H9 (cell line): ENCODE data around the gene C17orf113. TPM values are rescaled to one million over a fixed set of nuclear protein-coding genes. Genes with fewer than 3 reads are reported as not detected.

Source experiments
- DNase-seq: peaks from one replicate; pipeline ENCODE4 v3.0.0-alpha.2; 2017
- H2AFZ ChIP-seq: one replicate; pipeline ENCODE4 v1.6.1; 2013; ENCODE audit warnings: mild to moderate bottlenecking, low read length, control low read depth, moderate library complexity
- H2AK5ac ChIP-seq: 2 replicates; pipeline ENCODE4 v1.6.1; 2013; ENCODE audit warnings: low read length, control low read depth, mixed read lengths; ENCODE audit not compliant: insufficient read length
- H2BK120ac ChIP-seq: one replicate; pipeline ENCODE4 v1.6.1; 2013; ENCODE audit warnings: low read depth, mild to moderate bottlenecking, low read length, control low read depth, inconsistent platforms; ENCODE audit not compliant: poor library complexity, severe bottlenecking
- H2BK12ac ChIP-seq: 2 replicates; pipeline ENCODE4 v1.6.1; 2013; ENCODE audit warnings: low read length, control low read depth, mixed read lengths, low read depth; ENCODE audit not compliant: insufficient read length
- H2BK15ac ChIP-seq: 2 replicates; pipeline ENCODE4 v1.6.1; 2013; ENCODE audit warnings: low read depth, low read length, control low read depth
- H2BK20ac ChIP-seq: one replicate; pipeline ENCODE4 v1.6.1; 2013; ENCODE audit warnings: low read depth, mild to moderate bottlenecking, low read length, control low read depth, inconsistent platforms; ENCODE audit not compliant: poor library complexity, severe bottlenecking
- H2BK5ac ChIP-seq: 2 replicates; pipeline ENCODE4 v1.6.1; 2013; ENCODE audit warnings: low read length, control low read depth, mixed read lengths; ENCODE audit not compliant: insufficient read length
- H3K14ac ChIP-seq: 2 replicates; pipeline ENCODE4 v1.6.1; 2013; ENCODE audit warnings: low read length, control low read depth; ENCODE audit not compliant: insufficient read depth
- H3K18ac ChIP-seq: 2 replicates; pipeline ENCODE4 v1.6.1; 2013; ENCODE audit warnings: low read depth, mild to moderate bottlenecking, mixed read lengths, low read length, control low read depth; ENCODE audit not compliant: insufficient read length
- H3K23ac ChIP-seq: 2 replicates; pipeline ENCODE4 v1.6.1; 2013; ENCODE audit warnings: low read length, control low read depth, mixed read lengths, low read depth; ENCODE audit not compliant: insufficient read length
- H3K23me2 ChIP-seq: 2 replicates; pipeline ENCODE4 v1.6.1; 2013; ENCODE audit warnings: low read depth, mild to moderate bottlenecking, mixed read lengths, low read length, control low read depth; ENCODE audit not compliant: insufficient read length, poor library complexity, severe bottlenecking
- H3K27ac ChIP-seq: 2 replicates; pipeline ENCODE4 v1.5.1; 2013; ENCODE audit warnings: low read length, control low read depth, mixed read lengths, low read depth; ENCODE audit not compliant: insufficient read length
- H3K27me3 ChIP-seq: 2 replicates; pipeline ENCODE4 v1.6.1; 2013; ENCODE audit warnings: low read length, control low read depth, inconsistent platforms; ENCODE audit not compliant: insufficient read depth
- H3K4ac ChIP-seq: 2 replicates; pipeline ENCODE4 v1.6.1; 2013; ENCODE audit warnings: low read depth, mild to moderate bottlenecking, control low read depth, inconsistent platforms, low read length, moderate library complexity
- H3K4me1 ChIP-seq: 2 replicates; pipeline ENCODE4 v1.6.1; 2013; ENCODE audit warnings: low read length, control low read depth, inconsistent platforms; ENCODE audit not compliant: insufficient read depth
- H3K4me2 ChIP-seq: 2 replicates; pipeline ENCODE4 v1.6.1; 2013; ENCODE audit warnings: low read length, control low read depth, mixed read lengths; ENCODE audit not compliant: insufficient read length, insufficient read depth
- H3K56ac ChIP-seq: 2 replicates; pipeline ENCODE4 v1.6.1; 2013; ENCODE audit warnings: low read depth, mild to moderate bottlenecking, mixed read lengths, low read length, control low read depth; ENCODE audit not compliant: insufficient read length
- H3K79me1 ChIP-seq: 2 replicates; pipeline ENCODE4 v1.6.1; 2013; ENCODE audit warnings: low read depth, mild to moderate bottlenecking, moderate library complexity, low read length, control low read depth, inconsistent platforms; ENCODE audit not compliant: insufficient read depth, poor library complexity, severe bottlenecking
- H3K79me2 ChIP-seq: 2 replicates; pipeline ENCODE4 v1.6.1; 2013; ENCODE audit warnings: low read length, control low read depth, inconsistent platforms; ENCODE audit not compliant: insufficient read depth
- H3K9ac ChIP-seq: 2 replicates; pipeline ENCODE4 v1.6.1; 2013; ENCODE audit warnings: low read length, control low read depth, mixed read lengths; ENCODE audit not compliant: insufficient read length; ENCODE audit errors: extremely low read depth
- H3K9me3 ChIP-seq: one replicate; pipeline ENCODE4 v1.6.1; 2013; ENCODE audit warnings: low read depth, low read length, inconsistent platforms; ENCODE audit not compliant: control insufficient read depth
- H3T11ph ChIP-seq: one replicate; pipeline ENCODE4 v1.6.1; 2013; ENCODE audit warnings: mild to moderate bottlenecking, low read length, control low read depth, inconsistent platforms
- H4K20me1 ChIP-seq: one replicate; pipeline ENCODE4 v1.6.1; 2013; ENCODE audit not compliant: control insufficient read depth, insufficient read length, insufficient read depth
- H4K5ac ChIP-seq: 2 replicates; pipeline ENCODE4 v1.6.1; 2013; ENCODE audit warnings: low read depth, mild to moderate bottlenecking, mixed read lengths, low read length, control low read depth; ENCODE audit not compliant: insufficient read length
- H4K8ac ChIP-seq: replicated peaks from 2 replicates; pipeline ENCODE4 v1.6.1; 2013; ENCODE audit warnings: low read length, control low read depth, mixed read lengths, low read depth; ENCODE audit not compliant: insufficient read length
- H4K91ac ChIP-seq: 2 replicates; pipeline ENCODE4 v1.6.1; 2013; ENCODE audit warnings: low read depth, mild to moderate bottlenecking, moderate library complexity, mixed read lengths, low read length, control low read depth; ENCODE audit not compliant: insufficient read length
- H3K27ac Mint-ChIP-seq, 3 experiments: 2 replicates in 2 of 3; 3 replicates in 1 of 3; pipeline ENCODE4 v1.8.0; 2020 to 2021; ENCODE audit warnings: mixed read lengths in 3 of 3, mild to moderate bottlenecking in 1 of 3, moderate library complexity in 1 of 3
- H3K27me3 Mint-ChIP-seq: 2 replicates; pipeline ENCODE4 v1.8.0; 2021; ENCODE audit warnings: low read depth, mild to moderate bottlenecking, moderate library complexity, mixed read lengths
- H3K36me3 Mint-ChIP-seq, 3 experiments: 2 replicates in 2 of 3; 3 replicates in 1 of 3; pipeline ENCODE4 v1.8.0; 2020 to 2021; ENCODE audit warnings: low read depth in 3 of 3, mixed read lengths in 3 of 3; ENCODE audit not compliant: insufficient read depth in 1 of 3
- H3K4me1 Mint-ChIP-seq, 2 experiments: 2 replicates each; pipeline ENCODE4 v1.8.0; 2020; ENCODE audit warnings: mixed read lengths in 2 of 2
- H3K4me3 Mint-ChIP-seq, 2 experiments: 2 replicates in 1 of 2; 3 replicates in 1 of 2; pipeline ENCODE4 v1.8.0; 2020 to 2021; ENCODE audit warnings: mild to moderate bottlenecking in 2 of 2, mixed read lengths in 2 of 2, moderate library complexity in 1 of 2
- H3K9me3 Mint-ChIP-seq, 2 experiments: 2 replicates in 1 of 2; 3 replicates in 1 of 2; pipeline ENCODE4 v1.8.0; 2020; ENCODE audit warnings: mild to moderate bottlenecking in 2 of 2, mixed read lengths in 2 of 2, moderate library complexity in 1 of 2
- CTCF ChIP-seq: fragments of 200-600 bp; sonication (generic); conservative IDR thresholded peaks from 3 replicates; pipeline ENCODE4 v1.8.0; 2021; ENCODE audit warnings: antibody characterized with exemption, mild to moderate bottlenecking
- WGBS: extraction: QIAGEN DNeasy Blood & Tissue Kit; methylation state at CpG from one replicate; pipeline ENCODE4 v1.1.7; 2013; ENCODE audit warnings: missing lambda C conversion rate, low lambda C conversion rate, mixed read lengths; ENCODE audit not compliant: insufficient read length; ENCODE audit errors: extremely low coverage; 5-methylcytosine and 5-hydroxymethylcytosine counted together
- total RNA-seq: library from RNA; stranded (reverse); gene quantifications from 2 replicates; pipeline ENCODE4 v1.2.1, GENCODE V29; 2021

C17orf113 gene
- total RNA-seq, 1 experiment from 2014 or later: 1.0 TPM

- H3K4me1 ChIP-seq: no peaks in the 10 kb centered on the region
- DNase-seq: no peak
- H2BK5ac ChIP-seq: no peak overlapping the region
- no peaks in the 10 kb centered on the region for H3K9me3 ChIP-seq
- H3K18ac ChIP-seq: no peak overlapping the region
- peaks cover 3% of the 10 kb centered on the region for H4K20me1 ChIP-seq
- Mint-ChIP-seq H3K4me3 (no peak overlapping the region), H3K4me1 (peaks cover 22 to 38% of the 10 kb centered on the region in 2 experiments), H3K36me3 (no peaks in the 10 kb centered on the region), H3K27me3 (peaks cover 3% of the 10 kb centered on the region), H3K9me3 (no peaks in the 10 kb centered on the region), H3K27ac (no peak overlapping the region)
- H3K4ac ChIP-seq: no peak overlapping the region
- no peak overlapping the region for H2BK20ac ChIP-seq
- H2AFZ ChIP-seq: no peak overlapping the region
- H4K5ac ChIP-seq: no peak overlapping the region
- H3K4me2 ChIP-seq: no peak overlapping the region
- no peaks in the 10 kb centered on the region for H3K23me2 ChIP-seq
- no peak overlapping the region for H4K91ac ChIP-seq
- H2AK5ac ChIP-seq: no peak overlapping the region
- no peak overlapping the region for H3T11ph ChIP-seq
- H3K27me3 ChIP-seq: no peaks in the 10 kb centered on the region
- no peak overlapping the region for H3K9ac ChIP-seq
- H2BK120ac ChIP-seq: no peak overlapping the region
- H4K8ac ChIP-seq: no peak overlapping the region
- no peak overlapping the region for H3K23ac ChIP-seq
- WGBS: no CpG with 5 or more reads among the region's 2 CpGs
- no peak for TF ChIP-seq CTCF
- H2BK12ac ChIP-seq: no peak overlapping the region
- no peak overlapping the region for H3K56ac ChIP-seq
- no peak overlapping the region for H2BK15ac ChIP-seq
- H3K79me1 ChIP-seq: no peaks in the 10 kb centered on the region
- H3K27ac ChIP-seq: no peak overlapping the region
- H3K79me2 ChIP-seq: no peaks in the 10 kb centered on the region
- no peak overlapping the region for H3K14ac ChIP-seq
Observed at GRCh38 chr17:42065201-42065600, 14.8 kb upstream of the C17orf113 start.
